Type B pancreatic cell (in vitro differentiated cells): ENCODE measurements around the gene TRAF1. TPM values are rescaled to one million over a fixed set of nuclear protein-coding genes. Genes with fewer than 3 reads are reported as not detected.

Experiments
- DNase-seq: peaks from one replicate; pipeline ENCODE4 v3.0.0; 2021; ENCODE audit warnings: mixed read lengths; ENCODE audit not compliant: unreplicated experiment; ENCODE audit errors: extremely low spot score
- H3K27ac Mint-ChIP-seq: 2 replicates; pipeline ENCODE4 v1.8.0; 2021; ENCODE audit warnings: mild to moderate bottlenecking, mixed read lengths
- H3K27me3 Mint-ChIP-seq: 2 replicates; pipeline ENCODE4 v1.8.0; 2021; ENCODE audit warnings: mixed read lengths
- H3K36me3 Mint-ChIP-seq: 2 replicates; pipeline ENCODE4 v1.8.0; 2021; ENCODE audit warnings: mixed read lengths
- H3K4me1 Mint-ChIP-seq: one replicate; pipeline ENCODE4 v1.8.0; 2021; ENCODE audit warnings: mixed read lengths; ENCODE audit not compliant: unreplicated experiment
- H3K4me3 Mint-ChIP-seq: 2 replicates; pipeline ENCODE4 v1.8.0; 2021; ENCODE audit warnings: mild to moderate bottlenecking, mixed read lengths
- H3K9me3 Mint-ChIP-seq: 2 replicates; pipeline ENCODE4 v1.8.0; 2021; ENCODE audit warnings: mixed read lengths
- total RNA-seq: library from RNA; stranded (reverse); gene quantifications from 2 replicates; pipeline ENCODE4 v1.2.1, GENCODE V29; 2021; ENCODE audit warnings: low replicate concordance
- TF ChIP-seq, protein P1 (sequence below): fragments of 200-600 bp; sonication (generic); conservative IDR thresholded peaks from 2 replicates; pipeline ENCODE4 v1.5.0; 2021; ENCODE audit warnings: antibody characterized with exemption, mild to moderate bottlenecking

Gene TRAF1
- total RNA-seq, 1 donor from 2014 or later: 3.1 TPM

DNA sequence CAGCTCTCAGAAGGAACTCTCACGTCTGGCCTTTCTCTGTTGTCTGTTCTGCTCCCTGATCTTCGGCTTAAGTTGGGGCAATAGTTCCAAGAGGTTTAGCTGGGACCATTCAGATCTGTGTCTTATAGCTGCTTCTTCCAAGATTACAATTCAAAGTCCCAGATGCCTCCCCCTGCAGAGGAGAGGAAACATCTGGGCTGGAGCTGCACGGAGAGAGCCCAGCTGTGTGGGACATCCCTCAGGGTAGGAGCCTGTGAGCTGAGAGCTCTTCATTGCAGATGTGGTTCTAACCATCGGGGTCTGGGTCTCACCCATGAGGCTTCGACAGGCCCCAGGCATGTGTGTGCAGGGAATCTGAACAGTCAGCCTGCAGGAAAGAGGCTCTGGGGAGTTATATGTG lies 40.6 kb downstream of the TRAF1 start:
- no peaks in the 10 kb centered on the region for H3K27me3 Mint-ChIP-seq
- no peak overlapping the region for H3K27ac Mint-ChIP-seq
- H3K4me1 Mint-ChIP-seq: peaks cover 5% of the 10 kb centered on the region
- no peak for DNase-seq
- H3K36me3 Mint-ChIP-seq: no peaks in the 10 kb centered on the region
- no peaks in the 10 kb centered on the region for H3K9me3 Mint-ChIP-seq
- no peak overlapping the region for H3K4me3 Mint-ChIP-seq
- TF ChIP-seq, protein P1, sequence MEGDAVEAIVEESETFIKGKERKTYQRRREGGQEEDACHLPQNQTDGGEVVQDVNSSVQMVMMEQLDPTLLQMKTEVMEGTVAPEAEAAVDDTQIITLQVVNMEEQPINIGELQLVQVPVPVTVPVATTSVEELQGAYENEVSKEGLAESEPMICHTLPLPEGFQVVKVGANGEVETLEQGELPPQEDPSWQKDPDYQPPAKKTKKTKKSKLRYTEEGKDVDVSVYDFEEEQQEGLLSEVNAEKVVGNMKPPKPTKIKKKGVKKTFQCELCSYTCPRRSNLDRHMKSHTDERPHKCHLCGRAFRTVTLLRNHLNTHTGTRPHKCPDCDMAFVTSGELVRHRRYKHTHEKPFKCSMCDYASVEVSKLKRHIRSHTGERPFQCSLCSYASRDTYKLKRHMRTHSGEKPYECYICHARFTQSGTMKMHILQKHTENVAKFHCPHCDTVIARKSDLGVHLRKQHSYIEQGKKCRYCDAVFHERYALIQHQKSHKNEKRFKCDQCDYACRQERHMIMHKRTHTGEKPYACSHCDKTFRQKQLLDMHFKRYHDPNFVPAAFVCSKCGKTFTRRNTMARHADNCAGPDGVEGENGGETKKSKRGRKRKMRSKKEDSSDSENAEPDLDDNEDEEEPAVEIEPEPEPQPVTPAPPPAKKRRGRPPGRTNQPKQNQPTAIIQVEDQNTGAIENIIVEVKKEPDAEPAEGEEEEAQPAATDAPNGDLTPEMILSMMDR: no peak

DNA sequence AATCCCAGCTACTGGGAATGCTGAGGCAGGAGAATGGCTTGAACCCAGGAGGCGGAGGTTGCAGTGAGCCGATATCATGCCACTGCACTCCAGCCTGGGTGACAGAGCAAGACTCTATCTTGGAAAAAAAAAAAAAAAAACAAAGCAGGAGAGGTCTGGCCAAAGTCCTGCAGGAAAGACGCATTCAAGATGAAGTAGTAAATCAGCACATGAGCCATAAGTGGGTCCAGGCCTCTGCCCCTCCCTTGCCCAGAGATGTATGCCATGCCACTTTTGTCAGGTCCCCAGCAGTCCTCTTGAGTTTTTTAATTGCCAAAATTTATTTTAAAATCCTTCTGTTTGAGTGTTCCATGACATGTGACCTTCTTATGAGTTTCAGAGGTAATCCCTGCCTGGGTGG lies 41.1 kb downstream of the TRAF1 start:
- no peak overlapping the region for H3K27ac Mint-ChIP-seq
- peaks cover 5% of the 10 kb centered on the region for H3K27me3 Mint-ChIP-seq
- H3K9me3 Mint-ChIP-seq: no peaks in the 10 kb centered on the region
- no peaks in the 10 kb centered on the region for H3K36me3 Mint-ChIP-seq
- no peak for DNase-seq
- H3K4me3 Mint-ChIP-seq: no peak overlapping the region
- TF ChIP-seq, protein P1: no peak
- H3K4me1 Mint-ChIP-seq: peaks cover 5% of the 10 kb centered on the region

DNA sequence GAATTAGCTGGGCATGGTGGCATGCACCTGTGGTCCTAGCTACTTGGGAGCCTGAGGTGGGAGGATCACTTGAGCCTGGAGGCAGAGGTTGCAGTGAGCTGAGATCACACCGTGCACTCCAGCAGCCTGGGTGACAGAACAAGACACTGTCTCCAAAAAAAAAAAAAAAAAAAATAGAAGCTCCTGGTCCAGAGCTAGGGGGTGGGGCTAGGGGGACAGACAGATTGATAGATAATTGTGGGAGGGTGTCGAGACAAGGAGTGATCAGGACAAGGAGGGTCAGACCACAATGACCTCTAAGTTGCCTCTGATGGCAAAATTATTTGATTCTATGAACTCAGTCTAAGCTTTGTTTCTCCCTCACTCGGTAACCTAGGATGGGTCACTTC lies 43.0 kb downstream of the TRAF1 start:
- Mint-ChIP-seq H3K27ac (no peak overlapping the region), H3K9me3 (no peaks in the 10 kb centered on the region), H3K36me3 (no peaks in the 10 kb centered on the region), H3K4me3 (no peak overlapping the region), H3K27me3 (peaks cover 20% of the 10 kb centered on the region), H3K4me1 (peaks cover 5% of the 10 kb centered on the region)
- DNase-seq: no peak
- TF ChIP-seq, protein P1: no peak

DNA sequence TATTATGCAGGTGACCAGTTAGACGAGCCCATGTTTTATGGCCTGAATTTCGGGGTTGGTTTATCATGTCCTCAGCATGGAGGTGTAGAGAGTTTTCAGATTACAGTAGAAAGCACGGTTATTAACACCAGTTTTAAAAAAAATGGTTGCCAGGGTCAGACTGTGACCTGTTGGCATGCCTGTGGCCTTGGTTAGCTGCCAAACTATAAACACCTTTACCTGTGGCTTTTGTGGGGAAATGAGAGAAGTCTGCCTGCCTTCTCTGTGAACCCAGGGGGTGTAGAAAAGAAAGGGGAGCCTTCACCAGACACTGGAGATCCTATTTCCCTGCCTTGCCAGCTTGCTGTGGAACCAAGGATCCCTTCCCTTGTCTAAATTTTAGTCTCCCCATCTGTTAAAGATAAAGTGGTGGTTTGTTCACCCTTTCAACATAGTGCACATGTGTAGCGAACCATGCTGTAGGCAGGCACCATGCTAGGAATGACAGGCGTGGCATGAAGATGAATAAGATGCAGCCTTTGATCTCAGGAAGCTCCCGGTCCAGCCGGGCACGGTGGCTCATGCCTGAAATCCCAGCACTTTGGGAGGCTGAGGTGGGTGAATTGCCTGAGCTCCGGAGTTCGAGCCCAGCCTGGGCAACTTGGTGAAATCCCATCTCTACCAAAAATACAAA lies 43.5 kb downstream of the TRAF1 start:
- TF ChIP-seq, protein P1: no peak
- Mint-ChIP-seq H3K27me3 (peaks cover 23% of the 10 kb centered on the region), H3K9me3 (no peaks in the 10 kb centered on the region), H3K27ac (no peak overlapping the region), H3K4me3 (no peak overlapping the region), H3K36me3 (no peaks in the 10 kb centered on the region), H3K4me1 (peaks cover 5% of the 10 kb centered on the region)
- DNase-seq: no peak

DNA sequence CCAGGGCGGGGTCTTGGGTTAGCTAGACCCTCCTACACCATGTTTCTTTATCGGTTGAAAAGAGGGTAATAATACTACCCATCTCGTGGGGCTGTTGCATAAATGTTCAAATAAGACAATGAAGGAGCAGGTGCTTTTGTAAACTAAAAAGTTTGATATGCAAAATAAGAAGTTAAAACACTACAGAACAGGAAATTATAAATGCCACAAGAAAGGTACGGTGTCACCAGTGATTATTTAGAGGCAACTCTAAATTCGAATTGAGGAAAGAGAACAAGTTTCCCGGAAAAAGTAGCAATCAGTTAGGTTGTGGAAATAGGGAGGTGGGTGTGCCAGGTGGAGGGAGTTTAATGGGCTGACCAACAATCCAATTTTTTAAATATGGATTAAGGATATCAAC lies 47.1 kb downstream of the TRAF1 start:
- TF ChIP-seq, protein P1: no peak
- peaks cover 30% of the 10 kb centered on the region for H3K27me3 Mint-ChIP-seq
- H3K4me3 Mint-ChIP-seq: no peak overlapping the region
- H3K4me1 Mint-ChIP-seq: peaks cover 16% of the 10 kb centered on the region
- H3K27ac Mint-ChIP-seq: no peak overlapping the region
- H3K36me3 Mint-ChIP-seq: no peaks in the 10 kb centered on the region
- no peak for DNase-seq
- H3K9me3 Mint-ChIP-seq: no peaks in the 10 kb centered on the region
